HAP-1 (cell line): ENCODE measurements around the gene SLC27A2.

Experiments
- DNase-seq, 2 experiments: peaks; one replicate each; pipeline ENCODE4 v3.0.0-alpha.2; 2016 to 2020; ENCODE audit warnings: low spot score in 2 of 2
- H3K27me3 ChIP-seq: fragments of 250-450 bp; sonication (Bioruptor Pico); 2 replicates; pipeline ENCODE4 v1.5.1; 2020; ENCODE audit warnings: low read depth, mild to moderate bottlenecking, moderate library complexity
- H3K36me3 ChIP-seq: fragments of 250-450 bp; sonication (Bioruptor Pico); replicated peaks from 2 replicates; pipeline ENCODE4 v1.5.1; 2020; ENCODE audit warnings: mild to moderate bottlenecking
- H3K4me1 ChIP-seq: fragments of 250-450 bp; sonication (Bioruptor Pico); 2 replicates; pipeline ENCODE4 v1.5.1; 2020; ENCODE audit warnings: mild to moderate bottlenecking
- H3K4me3 ChIP-seq: fragments of 250-450 bp; sonication (Bioruptor Pico); 2 replicates; pipeline ENCODE4 v1.5.1; 2020; ENCODE audit warnings: mild to moderate bottlenecking, moderate library complexity
- H3K9me3 ChIP-seq: fragments of 250-450 bp; sonication (Bioruptor Pico); 2 replicates; pipeline ENCODE4 v1.5.1; 2020; ENCODE audit warnings: mild to moderate bottlenecking, moderate library complexity
- in situ Hi-C: fragments of 300-500 bp; cut with MboI; formaldehyde crosslinking; loops from 3 replicates; pipeline ENCODE4 v1.14.3; 2020; ENCODE audit warnings: low sequenced_read_pairs, inconsistent platforms, mixed read lengths

The SLC27A2 gene

GRCh38 chr15:50244959-50245624, 63.1 kb downstream of the SLC27A2 start:
- Histone ChIP-seq H3K27me3 (no peaks in the 10 kb centered on the region), H3K4me3 (no peak overlapping the region), H3K36me3 (no peaks in the 10 kb centered on the region), H3K4me1 (no peaks in the 10 kb centered on the region), H3K9me3 (no peaks in the 10 kb centered on the region)
- DNase-seq = no peak
- in situ Hi-C loops = no loop called here

DNA sequence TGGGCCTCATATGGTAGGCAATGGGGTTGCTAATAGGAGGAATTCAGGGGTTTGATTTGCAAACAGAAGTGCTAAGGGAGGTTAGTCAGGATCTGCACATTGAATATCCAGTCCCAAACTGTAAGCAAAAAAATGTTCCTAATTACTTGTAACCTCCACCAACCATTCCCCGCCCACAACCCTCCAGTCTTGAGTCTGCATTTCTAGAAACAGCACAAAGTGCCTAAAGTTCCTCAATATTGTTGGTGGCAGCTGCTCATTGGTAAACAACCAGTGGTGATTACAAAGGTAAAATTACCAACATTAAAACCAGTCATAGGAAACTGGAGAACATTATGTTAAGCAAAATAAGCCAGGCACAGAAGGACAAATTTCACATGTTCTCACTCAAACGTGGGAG, 64.6 kb downstream of the SLC27A2 start:
- Histone ChIP-seq H3K4me3 (no peak overlapping the region), H3K4me1 (no peaks in the 10 kb centered on the region), H3K36me3 (no peaks in the 10 kb centered on the region), H3K27me3 (no peaks in the 10 kb centered on the region), H3K9me3 (no peaks in the 10 kb centered on the region)
- in situ Hi-C loops = no loop called here
- DNase-seq = no peak

DNA sequence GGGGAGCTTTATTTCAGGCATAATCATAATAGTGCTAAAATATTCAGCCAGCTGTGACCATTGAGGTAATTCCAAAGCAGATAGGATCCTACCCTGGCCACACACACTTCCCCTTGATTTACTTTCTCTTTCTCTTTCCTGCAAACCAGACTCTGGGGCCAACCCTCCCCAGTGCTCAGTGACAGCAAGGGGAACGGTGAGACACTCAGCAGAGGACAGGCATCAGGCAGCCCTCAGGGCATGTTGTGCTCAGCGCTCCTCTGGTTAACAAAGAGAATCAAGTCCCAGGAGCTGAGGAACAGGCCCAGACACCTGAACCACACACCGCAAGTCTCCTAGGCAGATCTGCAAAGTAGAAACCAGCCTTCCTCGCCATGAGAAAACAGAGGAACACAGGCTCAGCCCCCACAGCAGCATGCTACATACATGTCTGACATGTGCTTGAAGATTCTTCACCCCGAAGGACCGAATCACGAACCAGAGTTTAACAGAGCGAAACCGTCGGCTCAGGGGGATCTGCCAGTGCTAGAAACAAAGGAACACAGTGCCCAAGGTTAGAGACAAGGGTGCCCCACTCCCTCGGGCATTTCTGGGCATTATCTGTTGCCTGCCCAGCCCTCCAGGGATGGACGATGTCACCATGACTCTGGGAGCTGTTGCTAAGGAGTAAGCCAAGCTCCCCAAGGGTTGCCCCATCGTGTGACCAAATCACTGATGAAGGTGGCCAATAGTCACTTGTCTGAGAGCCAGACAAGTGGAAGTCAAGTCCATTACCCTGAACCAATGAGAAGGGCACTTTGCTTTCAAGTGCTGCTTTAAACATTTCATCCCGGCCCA, 66.0 kb downstream of the SLC27A2 start:
- Histone ChIP-seq H3K4me1 (no peaks in the 10 kb centered on the region), H3K36me3 (no peaks in the 10 kb centered on the region), H3K9me3 (no peaks in the 10 kb centered on the region), H3K4me3 (no peak overlapping the region), H3K27me3 (no peaks in the 10 kb centered on the region)
- in situ Hi-C loops = no loop called here
- DNase-seq = no peak

DNA sequence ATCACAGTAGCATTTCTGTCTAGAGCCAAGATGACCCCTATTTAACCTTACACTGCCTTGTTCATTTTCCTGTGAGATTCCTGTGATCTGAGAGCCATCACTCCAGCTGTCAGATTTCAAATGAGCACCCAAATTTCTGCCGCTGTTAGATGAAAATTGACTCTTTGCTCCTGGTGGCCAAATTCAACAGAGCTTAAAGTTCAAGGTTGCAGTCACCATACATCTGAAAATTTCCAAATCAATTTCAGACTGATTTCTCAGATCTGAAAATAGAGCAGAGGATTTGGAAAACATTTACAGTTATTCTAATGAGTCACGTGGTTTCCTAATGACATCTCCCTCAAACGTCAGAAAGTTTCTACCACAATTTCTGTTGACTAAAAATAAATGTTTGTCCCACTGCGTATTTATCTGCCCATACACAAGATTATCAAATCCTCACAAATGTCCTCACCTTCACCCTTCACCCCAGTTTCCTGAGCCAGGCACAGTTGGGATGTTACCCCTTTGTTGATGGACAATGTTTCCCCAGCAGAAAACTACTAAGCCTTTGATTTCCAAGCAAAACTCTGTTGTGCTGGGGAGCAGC, 67.1 kb downstream of the SLC27A2 start:
- Histone ChIP-seq H3K36me3 (no peaks in the 10 kb centered on the region), H3K9me3 (no peaks in the 10 kb centered on the region), H3K4me1 (no peaks in the 10 kb centered on the region), H3K4me3 (no peak overlapping the region), H3K27me3 (no peaks in the 10 kb centered on the region)
- DNase-seq = no peak
- in situ Hi-C loops = no loop called here

DNA sequence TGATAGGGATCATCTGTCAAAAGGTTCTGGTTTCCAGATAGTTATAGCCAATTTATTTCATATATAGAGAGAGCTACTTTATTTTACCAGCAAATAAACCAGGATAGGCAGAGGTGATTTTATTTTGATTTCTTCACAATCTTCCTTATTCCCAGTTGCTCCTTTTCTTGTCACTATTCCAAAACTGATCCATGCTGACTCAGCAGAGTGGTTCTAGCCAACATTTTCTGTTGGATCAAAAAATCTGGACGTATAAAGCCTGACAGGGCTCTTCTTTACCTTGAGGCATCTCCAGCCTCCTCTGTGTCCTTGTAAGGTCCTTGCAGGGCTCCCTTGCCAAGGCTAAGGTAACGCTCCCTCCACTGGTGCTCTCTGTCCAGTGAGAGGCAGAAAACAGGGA, 67.7 kb downstream of the SLC27A2 start:
- Histone ChIP-seq H3K27me3 (no peaks in the 10 kb centered on the region), H3K4me1 (no peaks in the 10 kb centered on the region), H3K4me3 (no peak overlapping the region), H3K36me3 (no peaks in the 10 kb centered on the region), H3K9me3 (no peaks in the 10 kb centered on the region)
- in situ Hi-C loops = no loop called here
- no peak for DNase-seq

DNA sequence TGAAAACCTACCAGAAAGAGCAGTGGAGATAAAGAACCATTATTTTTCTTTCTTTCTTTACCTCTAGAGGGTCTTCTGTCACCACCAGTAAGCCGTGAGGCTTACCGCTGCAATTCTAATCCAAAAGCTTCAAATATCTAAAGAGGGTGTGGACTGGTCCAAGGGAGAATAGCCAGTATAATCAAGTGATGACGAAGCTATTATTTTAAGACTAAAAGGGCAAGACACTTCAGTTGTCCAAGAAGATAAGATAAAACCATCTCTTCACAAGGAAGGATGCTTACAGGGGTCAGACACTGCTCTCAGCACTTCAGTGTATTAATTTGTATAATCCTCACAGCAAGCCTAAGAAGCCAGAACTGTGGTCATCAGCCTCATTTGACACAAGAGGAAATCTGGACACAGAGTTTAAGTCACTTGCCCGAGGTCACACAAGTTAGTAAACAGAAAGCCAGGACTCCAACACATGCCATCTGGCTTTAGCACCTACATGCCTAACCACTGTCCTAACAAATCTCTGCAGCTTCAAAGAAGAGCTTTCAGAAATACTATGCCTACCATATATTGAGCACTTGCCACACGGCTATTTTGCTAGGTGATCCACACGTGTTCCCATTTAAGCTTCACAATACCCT, 68.9 kb downstream of the SLC27A2 start:
- Histone ChIP-seq H3K4me3 (no peak overlapping the region), H3K9me3 (no peaks in the 10 kb centered on the region), H3K4me1 (no peaks in the 10 kb centered on the region), H3K36me3 (no peaks in the 10 kb centered on the region), H3K27me3 (no peaks in the 10 kb centered on the region)
- no peak for DNase-seq
- in situ Hi-C loops = no loop called here

- Histone ChIP-seq H3K4me1 (no peaks in the 10 kb centered on the region), H3K9me3 (no peaks in the 10 kb centered on the region), H3K36me3 (no peaks in the 10 kb centered on the region), H3K27me3 (no peaks in the 10 kb centered on the region), H3K4me3 (no peak overlapping the region)
- no peak for DNase-seq
- in situ Hi-C loops = no loop called here
Observed at GRCh38 chr15:50251638-50252182, 69.7 kb downstream of the SLC27A2 start.

GRCh38 chr15:50252556-50252955, 70.6 kb downstream of the SLC27A2 start:
- in situ Hi-C loops = no loop called here
- no peak for DNase-seq
- Histone ChIP-seq H3K4me1 (no peaks in the 10 kb centered on the region), H3K27me3 (no peaks in the 10 kb centered on the region), H3K9me3 (no peaks in the 10 kb centered on the region), H3K4me3 (no peak overlapping the region), H3K36me3 (no peaks in the 10 kb centered on the region)

GRCh38 chr15:50256188-50257041, 74.4 kb downstream of the SLC27A2 start:
- H3K4me3 ChIP-seq = no peak overlapping the region
- no peaks in the 10 kb centered on the region for H3K9me3 ChIP-seq
- H3K27me3 ChIP-seq = no peaks in the 10 kb centered on the region
- no peak for DNase-seq
- in situ Hi-C loops = no loop called here
- no peaks in the 10 kb centered on the region for H3K4me1 ChIP-seq
- H3K36me3 ChIP-seq = no peaks in the 10 kb centered on the region

GRCh38 chr15:50257332-50257731, 75.3 kb downstream of the SLC27A2 start:
- in situ Hi-C loops = no loop called here
- no peaks in the 10 kb centered on the region for H3K9me3 ChIP-seq
- no peak overlapping the region for H3K4me3 ChIP-seq
- H3K36me3 ChIP-seq = no peaks in the 10 kb centered on the region
- no peaks in the 10 kb centered on the region for H3K4me1 ChIP-seq
- DNase-seq = no peak
- no peaks in the 10 kb centered on the region for H3K27me3 ChIP-seq

- H3K36me3 ChIP-seq = no peaks in the 10 kb centered on the region
- DNase-seq = no peak
- H3K4me3 ChIP-seq = no peak overlapping the region
- no peaks in the 10 kb centered on the region for H3K27me3 ChIP-seq
- in situ Hi-C loops = no loop called here
- no peaks in the 10 kb centered on the region for H3K4me1 ChIP-seq
- H3K9me3 ChIP-seq = no peaks in the 10 kb centered on the region
Observed at GRCh38 chr15:50257924-50258323, 75.9 kb downstream of the SLC27A2 start.

GRCh38 chr15:50259276-50259675, 77.3 kb downstream of the SLC27A2 start:
- DNase-seq = no peak
- Histone ChIP-seq H3K9me3 (no peaks in the 10 kb centered on the region), H3K27me3 (no peaks in the 10 kb centered on the region), H3K4me3 (no peak overlapping the region), H3K36me3 (no peaks in the 10 kb centered on the region), H3K4me1 (no peaks in the 10 kb centered on the region)
- in situ Hi-C loops = no loop called here

- DNase-seq = no peak
- Histone ChIP-seq H3K4me3 (no peak overlapping the region), H3K9me3 (no peaks in the 10 kb centered on the region), H3K36me3 (no peaks in the 10 kb centered on the region), H3K27me3 (no peaks in the 10 kb centered on the region), H3K4me1 (no peaks in the 10 kb centered on the region)
- in situ Hi-C loops = no loop called here
Observed at GRCh38 chr15:50260969-50261496, 79.0 kb downstream of the SLC27A2 start.
